22Rv1 (cell line): ENCODE data around the gene MYH13.

Experiments used
- H3K27ac ChIP-seq: fragments of 450-650 bp; 2 replicates; pipeline ENCODE4 v1.5.1; 2017
- ZFX ChIP-seq: fragments of 450-650 bp; IDR thresholded peaks from 2 replicates; pipeline ENCODE4 v1.6.1; 2017; ENCODE audit warnings: antibody characterized with exemption, borderline replicate concordance
- TF ChIP-seq, protein P1 (sequence below): fragments of 450-650 bp; IDR thresholded peaks from 2 replicates; pipeline ENCODE4 v1.5.1; 2017; ENCODE audit warnings: mild to moderate bottlenecking

Gene MYH13

DNA sequence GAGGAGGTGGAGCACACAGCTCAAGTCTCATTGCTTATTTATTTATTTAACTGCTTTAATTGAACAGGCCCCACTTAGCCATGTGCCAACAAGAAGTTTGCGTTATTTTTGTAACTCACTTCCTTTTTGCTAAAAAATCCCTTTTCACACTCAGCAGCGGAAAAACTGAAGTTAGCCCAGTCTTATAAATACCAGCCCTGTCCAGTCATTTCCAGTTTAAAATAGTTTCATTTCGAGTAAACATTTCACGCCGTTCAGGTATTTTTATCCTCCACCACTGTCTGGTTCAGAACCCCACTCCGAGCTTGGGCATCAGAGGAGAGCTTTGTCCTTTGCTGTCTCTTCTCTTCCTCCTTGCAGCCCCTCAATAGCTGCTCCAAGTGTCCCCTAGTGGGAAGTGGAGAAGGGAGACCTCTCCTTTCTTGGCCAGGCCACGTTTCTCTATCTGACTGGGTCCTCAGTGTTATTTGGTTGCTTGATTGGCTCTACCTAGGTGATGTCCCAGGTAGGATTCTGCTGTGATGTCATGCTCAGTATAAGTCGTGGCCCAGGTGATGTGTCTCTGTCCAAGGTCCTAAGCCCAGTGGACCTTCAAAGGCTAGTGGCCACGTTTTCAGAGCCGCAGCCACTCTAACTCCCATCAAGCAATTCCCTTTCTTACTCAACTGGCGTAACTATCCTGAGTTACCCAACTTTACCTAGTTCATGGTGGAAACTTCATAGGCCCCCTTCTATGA, 121.4 kb downstream of the MYH13 start:
- TF ChIP-seq ZFX = no peak
- TF ChIP-seq, protein P1, sequence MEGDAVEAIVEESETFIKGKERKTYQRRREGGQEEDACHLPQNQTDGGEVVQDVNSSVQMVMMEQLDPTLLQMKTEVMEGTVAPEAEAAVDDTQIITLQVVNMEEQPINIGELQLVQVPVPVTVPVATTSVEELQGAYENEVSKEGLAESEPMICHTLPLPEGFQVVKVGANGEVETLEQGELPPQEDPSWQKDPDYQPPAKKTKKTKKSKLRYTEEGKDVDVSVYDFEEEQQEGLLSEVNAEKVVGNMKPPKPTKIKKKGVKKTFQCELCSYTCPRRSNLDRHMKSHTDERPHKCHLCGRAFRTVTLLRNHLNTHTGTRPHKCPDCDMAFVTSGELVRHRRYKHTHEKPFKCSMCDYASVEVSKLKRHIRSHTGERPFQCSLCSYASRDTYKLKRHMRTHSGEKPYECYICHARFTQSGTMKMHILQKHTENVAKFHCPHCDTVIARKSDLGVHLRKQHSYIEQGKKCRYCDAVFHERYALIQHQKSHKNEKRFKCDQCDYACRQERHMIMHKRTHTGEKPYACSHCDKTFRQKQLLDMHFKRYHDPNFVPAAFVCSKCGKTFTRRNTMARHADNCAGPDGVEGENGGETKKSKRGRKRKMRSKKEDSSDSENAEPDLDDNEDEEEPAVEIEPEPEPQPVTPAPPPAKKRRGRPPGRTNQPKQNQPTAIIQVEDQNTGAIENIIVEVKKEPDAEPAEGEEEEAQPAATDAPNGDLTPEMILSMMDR = no peak
- H3K27ac ChIP-seq = no peak overlapping the region
